H1 (cell line): ENCODE data around the gene TSHR. TPM values are rescaled to one million over a fixed set of nuclear protein-coding genes. Genes with fewer than 3 reads are reported as not detected.

Source experiments
- CTCF ChIA-PET: fragments of 300-600 bp; sonication (Branson Sonifier 250); formaldehyde crosslinking; loops from one replicate; lab custom pipeline; 2021; ENCODE audit not compliant: partially characterized antibody; lab: Charles Lee
- POLR2A ChIA-PET: fragments of 300-600 bp; sonication (Branson Sonifier 250); formaldehyde crosslinking; loops from one replicate; lab custom pipeline; 2021; ENCODE audit warnings: inconsistent platforms; ENCODE audit not compliant: partially characterized antibody; lab: Charles Lee
- DNase-seq, 2 experiments: peaks; one replicate each; pipeline versions ENCODE4 v3.0.0 to v3.0.0-alpha.2; 2010 to 2022; ENCODE audit warnings: low spot score in 2 of 2, low read depth in 1 of 2, mixed read lengths in 1 of 2
- FAIRE-seq: peaks from 2 replicates; lab custom pipeline; 2011; peaks lifted over from hg19 to GRCh38; lab: Jason Lieb, UNC
- H2AFZ ChIP-seq: 2 replicates; pipeline ENCODE4 v1.8.1; 2012; ENCODE audit warnings: low read length, inconsistent platforms
- H2AK5ac ChIP-seq: 2 replicates; pipeline ENCODE4 v1.6.1; 2013; ENCODE audit warnings: low read depth, low read length
- H2BK120ac ChIP-seq: replicated peaks from 2 replicates; pipeline ENCODE3; 2013; ENCODE audit warnings: low read depth, low read length, inconsistent platforms
- H2BK12ac ChIP-seq: 2 replicates; pipeline ENCODE4 v1.6.1; 2013; ENCODE audit warnings: low read depth, low read length
- H2BK15ac ChIP-seq: 2 replicates; pipeline ENCODE4 v1.6.1; 2013; ENCODE audit warnings: low read length
- H2BK20ac ChIP-seq: 2 replicates; pipeline ENCODE4 v1.6.1; 2013; ENCODE audit warnings: low read length
- H2BK5ac ChIP-seq: 2 replicates; pipeline ENCODE4 v1.6.1; 2013; ENCODE audit warnings: low read depth, low read length
- H3K14ac ChIP-seq: 2 replicates; pipeline ENCODE4 v1.6.1; 2013; ENCODE audit warnings: inconsistent platforms; ENCODE audit not compliant: insufficient read length
- H3K18ac ChIP-seq: 2 replicates; pipeline ENCODE4 v1.6.1; 2013; ENCODE audit warnings: low read length; ENCODE audit errors: extremely low read depth
- H3K23ac ChIP-seq: 2 replicates; pipeline ENCODE4 v1.6.1; 2013; ENCODE audit warnings: inconsistent platforms; ENCODE audit not compliant: insufficient read length
- H3K23me2 ChIP-seq: 2 replicates; pipeline ENCODE4 v1.6.1; 2013; ENCODE audit warnings: low read depth, low read length
- H3K27ac ChIP-seq: 2 replicates; pipeline ENCODE4 v1.6.1; 2011; ENCODE audit warnings: low read depth, low read length, inconsistent platforms
- H3K27me3 ChIP-seq, 4 experiments: replicated peaks in 1 of 4; 1 replicate in 1 of 4; 2 replicates in 3 of 4; pipeline versions ENCODE4 v1.6.1 to v1.8.1; 2011 to 2013; ENCODE audit warnings: low read length in 3 of 4, mild to moderate bottlenecking in 3 of 4, inconsistent platforms in 2 of 4, mixed read lengths in 2 of 4, moderate library complexity in 1 of 4; ENCODE audit not compliant: control insufficient read depth in 3 of 4, insufficient read depth in 3 of 4; ENCODE audit errors: extremely low read depth in 1 of 4
- H3K36me3 ChIP-seq, 4 experiments: 2 replicates each; pipeline versions ENCODE4 v1.6.1 to v1.8.1; 2011 to 2013; ENCODE audit warnings: mild to moderate bottlenecking in 4 of 4, low read length in 3 of 4, moderate library complexity in 2 of 4, control low read depth in 1 of 4, inconsistent platforms in 1 of 4; ENCODE audit not compliant: insufficient read depth in 4 of 4, control insufficient read depth in 2 of 4
- H3K4ac ChIP-seq: replicated peaks from 2 replicates; pipeline ENCODE3; 2013; ENCODE audit warnings: low read length, low read depth, mixed read lengths, inconsistent platforms; ENCODE audit not compliant: insufficient read length
- H3K4me1 ChIP-seq, 4 experiments: replicated peaks in 1 of 4; 1 replicate in 1 of 4; 2 replicates in 3 of 4; pipeline versions ENCODE4 v1.6.1 to v1.8.1; 2011 to 2013; ENCODE audit warnings: low read length in 3 of 4, inconsistent platforms in 2 of 4, mixed read lengths in 1 of 4; ENCODE audit not compliant: insufficient read depth in 4 of 4, control insufficient read depth in 3 of 4
- H3K4me2 ChIP-seq, 2 experiments: 2 replicates each; pipeline versions ENCODE4 v1.6.1 to v1.8.1; 2011 to 2013; ENCODE audit warnings: low read depth in 2 of 2, low read length in 2 of 2, control low read depth in 1 of 2, inconsistent platforms in 1 of 2, mild to moderate bottlenecking in 1 of 2; ENCODE audit not compliant: insufficient read depth in 1 of 2
- H3K4me3 ChIP-seq, 4 experiments: fragments of 200-600, 300-600 bp in 1 of 4; sonication (generic), shearing (Covaris generic), sonication (Bioruptor Twin) in 1 of 4; 2 replicates each; pipeline versions ENCODE4 v1.5.1 to v1.8.1; 2011 to 2016; ENCODE audit warnings: low read length in 4 of 4, low read depth in 3 of 4, control low read depth in 2 of 4, inconsistent platforms in 2 of 4, mild to moderate bottlenecking in 2 of 4, mixed read lengths in 1 of 4, moderate library complexity in 1 of 4; ENCODE audit not compliant: insufficient read depth in 2 of 4; ENCODE audit errors: extremely low read depth in 1 of 4
- H3K56ac ChIP-seq: replicated peaks from 2 replicates; pipeline ENCODE3; 2013; ENCODE audit warnings: low read depth, mild to moderate bottlenecking, mixed read lengths, low read length, inconsistent platforms; ENCODE audit not compliant: insufficient read length
- H3K79me1 ChIP-seq: 2 replicates; pipeline ENCODE4 v1.6.1; 2013; ENCODE audit warnings: low read depth, low read length, control low read depth
- H3K79me2 ChIP-seq, 2 experiments: 2 replicates each; pipeline versions ENCODE4 v1.6.1 to v1.8.1; 2012 to 2013; ENCODE audit warnings: low read length in 2 of 2, mild to moderate bottlenecking in 2 of 2, inconsistent platforms in 1 of 2; ENCODE audit not compliant: insufficient read depth in 2 of 2, control insufficient read depth in 1 of 2
- H3K9ac ChIP-seq, 4 experiments: replicated peaks in 1 of 4; 1 replicate in 1 of 4; 2 replicates in 3 of 4; pipeline versions ENCODE4 v1.6.1 to v1.8.1; 2011 to 2013; ENCODE audit warnings: low read depth in 3 of 4, low read length in 3 of 4, control low read depth in 2 of 4, mild to moderate bottlenecking in 2 of 4, moderate library complexity in 2 of 4, inconsistent platforms in 1 of 4; ENCODE audit errors: extremely low read depth in 1 of 4
- H3K9me3 ChIP-seq, 2 experiments: 2 replicates each; pipeline versions ENCODE4 v1.6.1 to v1.8.1; 2012 to 2013; ENCODE audit warnings: mild to moderate bottlenecking in 2 of 2, moderate library complexity in 2 of 2, control low read depth in 1 of 2, inconsistent platforms in 1 of 2, low read depth in 1 of 2, low read length in 1 of 2, mixed read lengths in 1 of 2; ENCODE audit not compliant: insufficient read depth in 2 of 2
- H4K20me1 ChIP-seq, 2 experiments: replicated peaks in 1 of 2; 2 replicates each; pipeline versions ENCODE3 to v1.8.1; 2011 to 2013; ENCODE audit warnings: inconsistent platforms in 2 of 2, low read length in 2 of 2, mild to moderate bottlenecking in 1 of 2; ENCODE audit not compliant: insufficient read depth in 2 of 2, control insufficient read depth in 1 of 2
- H4K5ac ChIP-seq: 2 replicates; pipeline ENCODE4 v1.6.1; 2013; ENCODE audit warnings: low read length, low read depth, mixed read lengths, inconsistent platforms; ENCODE audit not compliant: insufficient read length
- H4K8ac ChIP-seq: 2 replicates; pipeline ENCODE4 v1.8.0; 2013; ENCODE audit warnings: mild to moderate bottlenecking, moderate library complexity, low read length, inconsistent platforms; ENCODE audit not compliant: insufficient read depth; ENCODE audit errors: extremely low read depth
- H4K91ac ChIP-seq: replicated peaks from 2 replicates; pipeline ENCODE3; 2013; ENCODE audit warnings: low read length, mixed read lengths, inconsistent platforms; ENCODE audit not compliant: insufficient read length
- ASH2L ChIP-seq: fragments of 200-600, 300-600 bp; sonication (generic); IDR thresholded peaks from one replicate; pipeline ENCODE4 v1.7.1; 2017; ENCODE audit warnings: low read length
- CBX5 ChIP-seq: fragments of 300-800, 300-1000 bp; sonication (generic); IDR thresholded peaks from 2 replicates; pipeline ENCODE4 v1.7.1; 2016; ENCODE audit warnings: antibody characterized with exemption, low read length, low read depth
- CREB1 ChIP-seq: IDR thresholded peaks from 2 replicates; pipeline ENCODE4 v1.6.1; 2012; ENCODE audit warnings: inconsistent platforms
- KDM5A ChIP-seq: fragments of 200-600 bp; IDR thresholded peaks from 2 replicates; pipeline ENCODE4 v1.7.1; 2012; ENCODE audit warnings: mild to moderate bottlenecking, low read length, inconsistent platforms, mixed read lengths
- MAFK ChIP-seq: IDR thresholded peaks from 2 replicates; pipeline ENCODE4 v1.6.1; 2012; ENCODE audit warnings: low read depth, mild to moderate bottlenecking, improper control_type of control experiment, low read length
- SAP30 ChIP-seq: fragments of 300-600 bp; sonication (generic); IDR thresholded peaks from 2 replicates; pipeline ENCODE4 v1.7.1; 2012; ENCODE audit warnings: low read length, moderate library complexity, mild to moderate bottlenecking, inconsistent platforms; ENCODE audit not compliant: insufficient read depth, insufficient replicate concordance
- SIN3A ChIP-seq, 2 experiments: IDR thresholded peaks in 1 of 2; conservative IDR thresholded peaks in 1 of 2; 2 replicates each; pipeline ENCODE4 v1.6.1; 2011 to 2012; ENCODE audit warnings: low read length in 2 of 2, improper control_type of control experiment in 1 of 2, low read depth in 1 of 2, mild to moderate bottlenecking in 1 of 2
- SIRT6 ChIP-seq: IDR thresholded peaks from one replicate; pipeline ENCODE4 v1.7.1; 2012; ENCODE audit warnings: low read length, inconsistent platforms
- SRF ChIP-seq: IDR thresholded peaks from 2 replicates; pipeline ENCODE4 v1.6.1; 2011; ENCODE audit warnings: mild to moderate bottlenecking, low read depth, low read length, moderate library complexity
- ZNF274 ChIP-seq: IDR thresholded peaks from 2 replicates; pipeline ENCODE4 v1.7.0; 2012; ENCODE audit warnings: low read length, borderline replicate concordance; ENCODE audit errors: extremely low read depth
- WGBS, 2 experiments: shearing (Covaris generic) in 1 of 2; methylation state at CpG; one replicate each; pipeline versions ENCODE4 v1.1.6 to v1.1.7; 2013 to 2015; ENCODE audit warnings: low lambda C conversion rate in 2 of 2, mixed read lengths in 2 of 2, inconsistent platforms in 1 of 2, low coverage in 1 of 2, missing lambda C conversion rate in 1 of 2; ENCODE audit not compliant: insufficient replicate concordance in 2 of 2, insufficient coverage in 1 of 2, insufficient read length in 1 of 2; ENCODE audit errors: extremely low coverage in 1 of 2, missing lambda C conversion rate in 1 of 2; 5-methylcytosine and 5-hydroxymethylcytosine counted together
- polyA plus RNA-seq, 7 experiments: library from polyadenylated mRNA; depleted of rRNA in 3 of 7; stranded (reverse) in 5 of 7; unstranded in 2 of 7; fragments of >200 nt in 5 of 7; fragments of 200-250 nt in 2 of 7; gene quantifications; 1 replicate in 5 of 7; 2 replicates in 1 of 7; 4 replicates in 1 of 7; pipeline versions ENCODE4 v1.2.1 to v1.2.3, GENCODE V29; 2011 to 2013; ENCODE audit warnings: missing spikeins in 2 of 7, mixed read lengths in 2 of 7
- total RNA-seq: library from RNA; stranded (reverse); fragmentation: NEBNext Ultra II Directional; extraction: Animal tissue kit (Norgen Biotek cat#: 25700); gene quantifications from 2 replicates; pipeline ENCODE4 v1.2.1, GENCODE V29; 2021
- TF ChIP-seq, protein P1 (sequence below): IDR thresholded peaks from 2 replicates; pipeline ENCODE4 v1.6.1; 2012; ENCODE audit warnings: inconsistent platforms
- TF ChIP-seq, protein P2 (sequence below), 3 experiments: IDR thresholded peaks; 1 replicate in 2 of 3; 2 replicates in 1 of 3; pipeline versions ENCODE4 v1.5.1 to v1.6.1; 2011; ENCODE audit warnings: low read length in 3 of 3, mild to moderate bottlenecking in 3 of 3, inconsistent platforms in 2 of 3, low read depth in 1 of 3, moderate library complexity in 1 of 3; ENCODE audit not compliant: insufficient read depth in 1 of 3; ENCODE audit errors: control extremely low read depth in 1 of 3

TSHR gene
- total and polyA plus RNA-seq, 2 of the 8 experiments (the other 6 are each of a cell fraction or from before 2014, with no cell fraction given), result 0.27 TPM; not detected in 1

DNA sequence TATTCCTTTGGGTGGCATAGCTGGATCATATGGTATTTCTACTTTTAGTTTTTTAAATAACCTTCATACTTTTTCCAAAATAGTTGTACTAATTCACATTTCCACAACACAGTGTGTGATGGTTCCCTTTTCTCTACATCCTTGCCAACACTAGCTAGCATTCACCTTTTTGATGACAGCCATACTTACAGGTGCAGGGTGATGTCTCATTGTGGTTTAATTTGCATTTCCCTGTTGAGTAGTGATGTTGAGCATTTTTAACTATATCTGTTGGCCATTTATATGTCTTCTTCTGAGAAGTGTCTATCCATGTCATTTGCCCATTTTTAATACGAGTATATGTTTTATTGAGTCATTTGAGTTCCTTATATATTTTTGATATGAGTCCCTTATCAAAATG lies 96.1 kb downstream of the TSHR start:
- no peaks in the 10 kb centered on the region for H3K4me1 ChIP-seq
- H3K4me3 ChIP-seq, result no peak overlapping the region
- ChIA-PET POLR2A (no interaction called here), CTCF (interaction anchor here (1.3 kb wide), 1 partner anchor 12 kb away, joined by 5 read pairs; no protein-coding TSS in a partner anchor)
- H3K4me2 ChIP-seq, result no peak overlapping the region
- H3K14ac ChIP-seq, result no peak overlapping the region
- H3K36me3 ChIP-seq, result no peaks in the 10 kb centered on the region
- no peak overlapping the region for H3K9ac ChIP-seq
- FAIRE-seq (no peak), DNase-seq (no peak)
- no peak overlapping the region for H4K5ac ChIP-seq
- H4K8ac ChIP-seq, result no peak overlapping the region
- WGBS, 2 experiments, result 88% methylated on average over 1 of the region's 1 CpG; no CpG with 5 or more reads in 1 of the 2 experiments
- no peak overlapping the region for H2BK12ac ChIP-seq
- no peak overlapping the region for H2BK20ac ChIP-seq
- H2AK5ac ChIP-seq, result no peak overlapping the region
- no peak overlapping the region for H4K91ac ChIP-seq
- H3K4ac ChIP-seq, result no peak overlapping the region
- no peak overlapping the region for H2BK5ac ChIP-seq
- no peak overlapping the region for H2BK15ac ChIP-seq
- H3K23me2 ChIP-seq, result no peaks in the 10 kb centered on the region
- peaks cover 10 to 11% of the 10 kb centered on the region in 2 experiments; a peak in 2 of 4 replicates for H3K9me3 ChIP-seq
- H3K27me3 ChIP-seq, result no peaks in the 10 kb centered on the region
- H3K27ac ChIP-seq, result no peak overlapping the region
- no peaks in the 10 kb centered on the region for H4K20me1 ChIP-seq
- no peaks in the 10 kb centered on the region for H3K79me2 ChIP-seq
- no peak overlapping the region for H3K18ac ChIP-seq
- H3K79me1 ChIP-seq, result no peaks in the 10 kb centered on the region
- H2AFZ ChIP-seq, result no peak overlapping the region
- no peak overlapping the region for H2BK120ac ChIP-seq
- H3K56ac ChIP-seq, result no peak overlapping the region
- H3K23ac ChIP-seq, result no peak overlapping the region
- TF ChIP-seq MAFK (no peak), SIRT6 (no peak), ASH2L (no peak), CBX5 (no peak), ZNF274 (no peak), CREB1 (no peak), SRF (no peak), SAP30 (no peak), KDM5A (no peak), SIN3A (conservative IDR thresholded peaks at IDR 0.05 in 1 of 2, IDR thresholded peaks at IDR 0.05 in 1 of 2; ENCODE audit: low read depth in 1 of 2, low read length in 2 of 2) (no peak)
- TF ChIP-seq, protein P1, sequence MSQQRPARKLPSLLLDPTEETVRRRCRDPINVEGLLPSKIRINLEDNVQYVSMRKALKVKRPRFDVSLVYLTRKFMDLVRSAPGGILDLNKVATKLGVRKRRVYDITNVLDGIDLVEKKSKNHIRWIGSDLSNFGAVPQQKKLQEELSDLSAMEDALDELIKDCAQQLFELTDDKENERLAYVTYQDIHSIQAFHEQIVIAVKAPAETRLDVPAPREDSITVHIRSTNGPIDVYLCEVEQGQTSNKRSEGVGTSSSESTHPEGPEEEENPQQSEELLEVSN, result no peak
- TF ChIP-seq, protein P2, sequence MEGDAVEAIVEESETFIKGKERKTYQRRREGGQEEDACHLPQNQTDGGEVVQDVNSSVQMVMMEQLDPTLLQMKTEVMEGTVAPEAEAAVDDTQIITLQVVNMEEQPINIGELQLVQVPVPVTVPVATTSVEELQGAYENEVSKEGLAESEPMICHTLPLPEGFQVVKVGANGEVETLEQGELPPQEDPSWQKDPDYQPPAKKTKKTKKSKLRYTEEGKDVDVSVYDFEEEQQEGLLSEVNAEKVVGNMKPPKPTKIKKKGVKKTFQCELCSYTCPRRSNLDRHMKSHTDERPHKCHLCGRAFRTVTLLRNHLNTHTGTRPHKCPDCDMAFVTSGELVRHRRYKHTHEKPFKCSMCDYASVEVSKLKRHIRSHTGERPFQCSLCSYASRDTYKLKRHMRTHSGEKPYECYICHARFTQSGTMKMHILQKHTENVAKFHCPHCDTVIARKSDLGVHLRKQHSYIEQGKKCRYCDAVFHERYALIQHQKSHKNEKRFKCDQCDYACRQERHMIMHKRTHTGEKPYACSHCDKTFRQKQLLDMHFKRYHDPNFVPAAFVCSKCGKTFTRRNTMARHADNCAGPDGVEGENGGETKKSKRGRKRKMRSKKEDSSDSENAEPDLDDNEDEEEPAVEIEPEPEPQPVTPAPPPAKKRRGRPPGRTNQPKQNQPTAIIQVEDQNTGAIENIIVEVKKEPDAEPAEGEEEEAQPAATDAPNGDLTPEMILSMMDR (IDR thresholded peaks at IDR 0.05; ENCODE audit: control extremely low read depth in 1 of 3, insufficient read depth in 1 of 3, low read depth in 1 of 3, low read length in 3 of 3), result no peak
